Left lung (tissue), 10 donors: ENCODE data around the gene SMAD2. TPM values are rescaled to one million over a fixed set of nuclear protein-coding genes. Genes with fewer than 3 reads are reported as not detected.

Experiments used
- ATAC-seq: fragments of 200-7000 bp; cut with Tn5 transposase; one replicate; pipeline ENCODE4 v1.9.1; 2020; ENCODE audit warnings: moderate library complexity
- DNase-seq, 4 donors: peaks; one replicate each; pipeline ENCODE4 v3.0.0-alpha.2; 2013 to 2020
- H3K27ac ChIP-seq, 2 donors: fragments of 200-600 bp; sonication (generic) in 1 of 2; one replicate each; pipeline versions ENCODE4 v1.5.0 to v1.8.0; 2020 to 2021
- H3K27me3 ChIP-seq, 2 donors: fragments of 200-600 bp; sonication (generic) in 1 of 2; one replicate each; pipeline versions ENCODE4 v1.5.0 to v1.8.0; 2020 to 2021
- H3K36me3 ChIP-seq, 2 donors: fragments of 200-600 bp; sonication (generic) in 1 of 2; one replicate each; pipeline versions ENCODE4 v1.5.0 to v1.8.0; 2020 to 2021
- H3K4me1 ChIP-seq, 2 donors: fragments of 200-600 bp; one replicate each; pipeline ENCODE4 v1.8.0; 2021
- H3K4me3 ChIP-seq, 2 donors: fragments of 200-600 bp; sonication (generic) in 1 of 2; one replicate each; pipeline versions ENCODE4 v1.5.0 to v1.8.0; 2020 to 2021; ENCODE audit warnings: mild to moderate bottlenecking in 1 of 2
- H3K9me3 ChIP-seq, 2 donors: fragments of 200-600 bp; sonication (generic) in 1 of 2; one replicate each; pipeline versions ENCODE4 v1.5.0 to v1.8.0; 2020 to 2021
- intact Hi-C, 2 donors: fragments of 100-400 bp; cut with DNase I; formaldehyde crosslinking; loops; one replicate each; pipeline versions ENCODE4 v1.11.2 to v1.14.2; 2022
- polyA plus RNA-seq, 6 donors: library from polyadenylated mRNA; unstranded; fragments of 120-200 nt; gene quantifications; one replicate each; pipeline ENCODE4 v1.2.1, GENCODE V29; 2013; ENCODE audit not compliant: insufficient read length in 6 of 6
- total RNA-seq, 2 donors: library from RNA; stranded (reverse); fragmentation: NEBNext Ultra II Directional; extraction: Animal tissue kit (Norgen Biotek cat#: 25700); gene quantifications; one replicate each; pipeline ENCODE4 v1.2.1, GENCODE V29; 2021
- TF ChIP-seq, protein P1 (sequence below), 2 donors: fragments of 200-600 bp; sonication (generic) in 1 of 2; IDR thresholded peaks; one replicate each; pipeline versions ENCODE4 v1.5.0 to v1.8.0; 2021; ENCODE audit warnings: antibody characterized with exemption in 2 of 2
- donor health status: DM: no; HTN: yes; CAD: no.
- donor health status: DM: no; HTN: no; CAD: no.

SMAD2 gene
- total and polyA plus RNA-seq, 8 donors: 75.9 to 143 (median 85.9) TPM

DNA sequence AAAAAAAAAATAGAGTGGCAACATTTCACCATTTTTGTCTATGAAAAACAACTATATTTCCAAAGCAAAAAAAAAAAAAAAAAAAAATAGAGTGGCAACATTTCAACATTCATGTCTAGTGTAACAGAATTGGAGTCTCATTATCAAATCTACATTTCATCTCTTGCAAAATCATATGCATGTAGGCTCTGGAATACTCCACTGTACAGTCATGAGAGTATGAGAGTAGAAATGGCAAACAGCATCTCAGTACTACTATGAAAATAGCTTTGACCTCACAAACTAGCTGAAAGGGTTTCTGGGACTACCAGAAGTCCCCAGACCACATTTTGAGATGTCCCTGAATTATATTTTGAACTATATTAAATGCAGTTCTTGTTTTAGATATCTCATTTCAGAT, 82.8 kb downstream of the SMAD2 start:
- intact Hi-C loops: no loop called here
- Histone ChIP-seq H3K4me1 (no peaks in the 10 kb centered on the region), H3K4me3 (no peak overlapping the region), H3K27me3 (no peaks in the 10 kb centered on the region), H3K9me3 (no peaks in the 10 kb centered on the region), H3K27ac (no peak overlapping the region), H3K36me3 (peaks cover 0 to 52% of the 10 kb centered on the region in 2 donors)
- DNase-seq: no peak
- TF ChIP-seq, protein P1, sequence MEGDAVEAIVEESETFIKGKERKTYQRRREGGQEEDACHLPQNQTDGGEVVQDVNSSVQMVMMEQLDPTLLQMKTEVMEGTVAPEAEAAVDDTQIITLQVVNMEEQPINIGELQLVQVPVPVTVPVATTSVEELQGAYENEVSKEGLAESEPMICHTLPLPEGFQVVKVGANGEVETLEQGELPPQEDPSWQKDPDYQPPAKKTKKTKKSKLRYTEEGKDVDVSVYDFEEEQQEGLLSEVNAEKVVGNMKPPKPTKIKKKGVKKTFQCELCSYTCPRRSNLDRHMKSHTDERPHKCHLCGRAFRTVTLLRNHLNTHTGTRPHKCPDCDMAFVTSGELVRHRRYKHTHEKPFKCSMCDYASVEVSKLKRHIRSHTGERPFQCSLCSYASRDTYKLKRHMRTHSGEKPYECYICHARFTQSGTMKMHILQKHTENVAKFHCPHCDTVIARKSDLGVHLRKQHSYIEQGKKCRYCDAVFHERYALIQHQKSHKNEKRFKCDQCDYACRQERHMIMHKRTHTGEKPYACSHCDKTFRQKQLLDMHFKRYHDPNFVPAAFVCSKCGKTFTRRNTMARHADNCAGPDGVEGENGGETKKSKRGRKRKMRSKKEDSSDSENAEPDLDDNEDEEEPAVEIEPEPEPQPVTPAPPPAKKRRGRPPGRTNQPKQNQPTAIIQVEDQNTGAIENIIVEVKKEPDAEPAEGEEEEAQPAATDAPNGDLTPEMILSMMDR (IDR thresholded peaks at IDR 0.05): no peak
- ATAC-seq: no peak

DNA sequence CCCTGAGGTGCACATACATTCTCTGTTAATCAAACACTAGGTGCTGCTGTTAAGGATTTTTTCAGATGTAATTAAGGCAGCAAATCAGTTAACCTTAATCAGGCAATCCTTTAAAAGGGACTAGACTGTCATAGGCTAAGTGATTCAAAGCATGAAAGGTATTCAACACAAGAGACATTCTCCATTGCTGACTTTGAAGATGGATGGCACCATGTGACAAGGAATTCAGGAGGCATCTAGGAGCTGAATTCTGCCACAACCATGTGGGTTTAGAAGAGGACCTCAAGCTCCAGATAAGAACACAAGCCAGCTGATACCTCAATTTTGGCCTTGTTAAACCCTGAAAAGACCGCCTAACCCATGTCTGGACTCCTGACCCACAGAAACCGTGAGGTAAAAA, 84.0 kb downstream of the SMAD2 start:
- peaks cover 0 to 64% of the 10 kb centered on the region in 2 donors for H3K36me3 ChIP-seq
- no peak for ATAC-seq
- no peaks in the 10 kb centered on the region for H3K4me1 ChIP-seq
- no peak overlapping the region for H3K27ac ChIP-seq
- no peaks in the 10 kb centered on the region for H3K27me3 ChIP-seq
- TF ChIP-seq, protein P1 (IDR thresholded peaks at IDR 0.05): no peak
- intact Hi-C loops: no loop called here
- no peak overlapping the region for H3K4me3 ChIP-seq
- no peak for DNase-seq
- H3K9me3 ChIP-seq: no peaks in the 10 kb centered on the region

GRCh38 chr18:47844828-47845498, 85.5 kb downstream of the SMAD2 start:
- intact Hi-C loops: no loop called here
- H3K36me3 ChIP-seq: peaks cover 0 to 74% of the 10 kb centered on the region in 2 donors

DNA sequence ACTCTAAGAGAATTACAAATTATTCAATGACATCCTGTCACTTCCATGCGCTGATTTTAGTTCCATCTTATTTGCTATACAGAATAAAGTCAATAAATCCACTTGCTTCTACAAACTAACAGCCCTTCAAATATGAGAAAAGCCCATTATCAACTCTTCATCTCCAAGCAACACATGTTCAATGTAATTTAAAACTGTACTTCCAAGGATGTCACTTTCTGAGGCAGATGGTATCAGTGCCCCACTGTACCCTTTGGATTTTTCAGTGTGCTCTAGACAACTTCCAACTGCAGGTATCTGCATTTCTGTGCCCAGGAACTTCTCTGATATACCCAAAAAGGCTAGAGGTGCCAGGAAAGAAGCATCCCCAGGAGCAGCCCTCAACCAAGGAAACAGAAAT, 87.6 kb downstream of the SMAD2 start:
- Histone ChIP-seq H3K4me3 (no peak overlapping the region), H3K9me3 (no peaks in the 10 kb centered on the region), H3K36me3 (peaks cover 0 to 83% of the 10 kb centered on the region in 2 donors), H3K27ac (no peak overlapping the region), H3K27me3 (no peaks in the 10 kb centered on the region), H3K4me1 (no peaks in the 10 kb centered on the region)
- intact Hi-C loops: no loop called here
- DNase-seq (no peak), ATAC-seq (no peak)
- TF ChIP-seq, protein P1 (IDR thresholded peaks at IDR 0.05): no peak

More at GRCh38 chr18:47844828-47845498, 85.5 kb downstream of the SMAD2 start:
- H3K9me3 ChIP-seq: no peaks in the 10 kb centered on the region
- H3K4me3 ChIP-seq: no peak overlapping the region
- ATAC-seq (no peak), DNase-seq (no peak)
- no peak overlapping the region for H3K27ac ChIP-seq
- H3K27me3 ChIP-seq: no peaks in the 10 kb centered on the region
- no peaks in the 10 kb centered on the region for H3K4me1 ChIP-seq
- TF ChIP-seq, protein P1 (IDR thresholded peaks at IDR 0.05): no peak

- Histone ChIP-seq H3K4me1 (no peaks in the 10 kb centered on the region), H3K36me3 (peaks cover 0 to 61% of the 10 kb centered on the region in 2 donors), H3K9me3 (no peaks in the 10 kb centered on the region), H3K27ac (no peak overlapping the region), H3K4me3 (no peak overlapping the region), H3K27me3 (no peaks in the 10 kb centered on the region)
- intact Hi-C loops: no loop called here
- no peak for DNase-seq
- ATAC-seq: no peak
- TF ChIP-seq, protein P1 (IDR thresholded peaks at IDR 0.05): no peak
Observed at GRCh38 chr18:47838396-47838795, 92.1 kb downstream of the SMAD2 start.
